Gastrocnemius medialis (tissue), 4 donors: ENCODE measurements around the gene DAPK3. TPM values are rescaled to one million over a fixed set of nuclear protein-coding genes. Genes with fewer than 3 reads are reported as not detected.
"Not testable (repeated sequence)": the region's sequence is repeated elsewhere in the genome, so short reads cannot be mapped to it uniquely, and the experiment has no call there.

Experiments used
- ATAC-seq, 2 donors: fragments of 150-250 bp; one replicate each; pipeline ENCODE4 v1.9.1; 2016
- DNase-seq, 2 donors: peaks; one replicate each; pipeline ENCODE4 v3.0.0-alpha.2; 2019
- H3K27ac ChIP-seq, 4 donors: fragments of 200-600 bp; sonication (generic); 1 replicate in 1 of 4; 2 replicates in 3 of 4; pipeline ENCODE4 v1.5.1; 2016 to 2018; ENCODE audit warnings: mild to moderate bottlenecking in 2 of 4, moderate library complexity in 1 of 4
- H3K27me3 ChIP-seq, 3 donors: fragments of 200-600 bp; sonication (generic) in 2 of 3; 1 replicate in 1 of 3; 2 replicates in 2 of 3; pipeline versions ENCODE4 v1.5.1 to v1.6.0; 2016 to 2019; ENCODE audit warnings: mild to moderate bottlenecking in 1 of 3, moderate library complexity in 1 of 3
- H3K36me3 ChIP-seq, 2 donors: fragments of 200-600 bp; sonication (generic) in 1 of 2; one replicate each; pipeline ENCODE4 v1.5.1; 2017 to 2018
- H3K4me1 ChIP-seq, 2 donors: fragments of 200-600 bp; sonication (generic) in 1 of 2; one replicate each; pipeline ENCODE4 v1.5.1; 2016 to 2017; ENCODE audit warnings: mild to moderate bottlenecking in 2 of 2
- H3K4me3 ChIP-seq, 4 donors: fragments of 200-600 bp; sonication (generic) in 3 of 4; 1 replicate in 1 of 4; 2 replicates in 3 of 4; pipeline ENCODE4 v1.5.1; 2016 to 2019; ENCODE audit warnings: mild to moderate bottlenecking in 2 of 4
- H3K9me3 ChIP-seq, 3 donors: fragments of 200-600 bp; sonication (generic) in 2 of 3; 1 replicate in 1 of 3; 2 replicates in 2 of 3; pipeline ENCODE4 v1.5.1; 2016 to 2019
- POLR2A ChIP-seq, 2 donors: fragments of 450-650 bp; IDR thresholded peaks; one replicate each; pipeline ENCODE4 v1.6.1; 2017; ENCODE audit warnings: antibody characterized with exemption in 2 of 2, mild to moderate bottlenecking in 2 of 2, moderate library complexity in 2 of 2
- in situ Hi-C, 4 donors: fragments of 200-750 bp; cut with MboI; loops; one replicate each; pipeline versions ENCODE4 v1.15.0 to v1.8.0; 2017; ENCODE audit warnings: low sequenced_read_pairs in 4 of 4
- intact Hi-C: fragments of 100-400 bp; cut with DNase I; formaldehyde crosslinking; loops from one replicate; pipeline ENCODE4 v1.15.1; 2023; ENCODE audit warnings: low total_unique reads
- total RNA-seq, 4 donors: library from RNA; depleted of rRNA; stranded (reverse); fragments of >200 nt; gene quantifications; one replicate each; pipeline versions ENCODE4 v1.1.0 to v1.2.3, GENCODE V29; 2016
- TF ChIP-seq, protein P1 (sequence below), 5 experiments: fragments of 450-650 bp in 3 of 5; fragments of 200-600 bp in 2 of 5; sonication (generic) in 2 of 5; IDR thresholded peaks in 4 of 5; conservative IDR thresholded peaks in 1 of 5; 1 replicate in 4 of 5; 2 replicates in 1 of 5; pipeline ENCODE4 v1.5.1; 2016 to 2019; ENCODE audit warnings: antibody characterized with exemption in 5 of 5, mild to moderate bottlenecking in 3 of 5, moderate library complexity in 3 of 5

Gene DAPK3
- total RNA-seq, 4 donors from 2014 or later, result 61.3 to 135 (median 115) TPM

DNA sequence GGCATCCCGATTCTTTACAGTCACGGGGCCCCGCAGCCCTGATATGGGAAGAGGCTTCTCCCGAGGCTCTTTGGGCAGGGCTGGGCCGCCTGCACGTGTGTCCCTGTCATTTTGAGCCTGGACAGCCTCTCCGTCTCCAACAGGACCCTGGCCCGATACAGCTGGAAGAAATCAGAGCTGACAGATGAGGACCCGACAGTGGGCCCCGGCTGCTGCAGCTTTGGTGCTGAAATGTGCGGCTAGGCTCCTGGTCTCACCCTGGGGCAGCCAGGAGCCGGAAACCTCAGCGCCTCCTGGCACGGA is 39.9 kb upstream of the DAPK3 start:
- ATAC-seq (no peak), DNase-seq (no peak)
- Histone ChIP-seq H3K4me3 (no peak overlapping the region), H3K27ac (peak overlapping the region; percentile 86 to 96 (median 88)), H3K4me1 (peaks cover 74 to 75% of the 10 kb centered on the region in 2 donors), H3K36me3 (peaks cover 0 to 13% of the 10 kb centered on the region in 2 donors), H3K27me3 (no peaks in the 10 kb centered on the region), H3K9me3 (no peaks in the 10 kb centered on the region)
- intact Hi-C loops, result no loop called here
- TF ChIP-seq, protein P1, sequence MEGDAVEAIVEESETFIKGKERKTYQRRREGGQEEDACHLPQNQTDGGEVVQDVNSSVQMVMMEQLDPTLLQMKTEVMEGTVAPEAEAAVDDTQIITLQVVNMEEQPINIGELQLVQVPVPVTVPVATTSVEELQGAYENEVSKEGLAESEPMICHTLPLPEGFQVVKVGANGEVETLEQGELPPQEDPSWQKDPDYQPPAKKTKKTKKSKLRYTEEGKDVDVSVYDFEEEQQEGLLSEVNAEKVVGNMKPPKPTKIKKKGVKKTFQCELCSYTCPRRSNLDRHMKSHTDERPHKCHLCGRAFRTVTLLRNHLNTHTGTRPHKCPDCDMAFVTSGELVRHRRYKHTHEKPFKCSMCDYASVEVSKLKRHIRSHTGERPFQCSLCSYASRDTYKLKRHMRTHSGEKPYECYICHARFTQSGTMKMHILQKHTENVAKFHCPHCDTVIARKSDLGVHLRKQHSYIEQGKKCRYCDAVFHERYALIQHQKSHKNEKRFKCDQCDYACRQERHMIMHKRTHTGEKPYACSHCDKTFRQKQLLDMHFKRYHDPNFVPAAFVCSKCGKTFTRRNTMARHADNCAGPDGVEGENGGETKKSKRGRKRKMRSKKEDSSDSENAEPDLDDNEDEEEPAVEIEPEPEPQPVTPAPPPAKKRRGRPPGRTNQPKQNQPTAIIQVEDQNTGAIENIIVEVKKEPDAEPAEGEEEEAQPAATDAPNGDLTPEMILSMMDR (IDR thresholded peaks at IDR 0.05 in 4 of 5, conservative IDR thresholded peaks at IDR 0.05 in 1 of 5), result no peak
- no peak for TF ChIP-seq POLR2A (IDR thresholded peaks at IDR 0.05)
- in situ Hi-C loops, result loop anchor here in 1 of 4 donors (25.0 kb wide), 1 partner anchor 127 kb away; no protein-coding TSS in a partner anchor

DNA sequence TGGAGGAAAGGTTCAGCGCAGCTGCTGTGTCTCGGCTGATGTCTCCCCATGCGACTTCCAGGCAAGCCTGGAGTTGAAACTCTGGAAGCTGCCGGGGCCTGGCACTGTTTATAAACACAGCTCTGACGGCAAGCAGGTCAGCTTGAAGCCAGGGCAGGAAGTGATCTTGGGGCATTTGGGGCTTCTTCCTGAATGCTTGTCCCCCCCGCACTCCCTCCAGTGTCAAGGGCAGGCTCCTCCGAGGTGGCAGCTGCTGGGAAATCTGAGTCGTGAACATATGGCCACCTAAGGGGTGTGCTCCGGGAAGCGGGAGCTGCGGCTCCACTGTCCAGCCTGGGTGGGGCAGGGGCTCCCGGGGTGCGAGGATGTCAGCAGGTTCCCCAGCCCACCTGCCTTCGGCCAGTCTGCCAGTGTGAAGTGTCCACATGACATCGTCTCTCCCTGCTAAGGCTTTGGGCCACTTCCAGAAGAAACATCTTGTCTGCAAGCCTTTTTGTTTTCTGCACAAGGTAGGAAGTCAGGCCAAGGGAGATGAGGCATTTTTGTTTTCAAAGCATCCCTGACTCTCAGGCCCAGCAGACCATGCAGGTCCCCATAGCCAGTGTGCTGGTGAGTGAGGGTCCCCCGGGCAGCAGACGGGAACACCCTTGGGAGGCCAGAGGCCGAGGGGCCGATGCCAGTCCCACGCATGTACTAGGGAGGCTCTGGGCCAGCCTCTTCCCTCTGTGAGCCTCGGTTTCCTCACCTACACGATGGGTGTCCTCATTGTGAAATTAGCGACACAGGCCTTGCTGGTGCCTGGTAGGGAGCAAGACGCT is 39.3 kb upstream of the DAPK3 start:
- H3K9me3 ChIP-seq, result no peaks in the 10 kb centered on the region
- intact Hi-C loops, result loop anchor here (5.0 kb wide), 1 partner anchor 112 kb away; the partner anchor contains the start of gene MAP2K2
- no peaks in the 10 kb centered on the region for H3K27me3 ChIP-seq
- TF ChIP-seq POLR2A (IDR thresholded peaks at IDR 0.05), result no peak
- TF ChIP-seq, protein P1 (IDR thresholded peaks at IDR 0.05 in 4 of 5, conservative IDR thresholded peaks at IDR 0.05 in 1 of 5), result no peak
- peak overlapping the region; percentile 3 to 93 (median 24) for H3K4me3 ChIP-seq
- in situ Hi-C loops, result loop anchor here in 2 of 4 donors (10.0 to 25.0 kb wide), 2 partner anchors 55 to 127 kb away; partner anchors contain the start of gene ZBTB7A (in 1 of the 2)
- peaks cover 0 to 13% of the 10 kb centered on the region in 2 donors for H3K36me3 ChIP-seq
- peak overlapping the region; percentile 86 to 96 (median 88) for H3K27ac ChIP-seq
- ATAC-seq (no peak), DNase-seq (peak in 1 of 2 donors; percentile 43)
- H3K4me1 ChIP-seq, result peaks cover 69 to 70% of the 10 kb centered on the region in 2 donors

DNA sequence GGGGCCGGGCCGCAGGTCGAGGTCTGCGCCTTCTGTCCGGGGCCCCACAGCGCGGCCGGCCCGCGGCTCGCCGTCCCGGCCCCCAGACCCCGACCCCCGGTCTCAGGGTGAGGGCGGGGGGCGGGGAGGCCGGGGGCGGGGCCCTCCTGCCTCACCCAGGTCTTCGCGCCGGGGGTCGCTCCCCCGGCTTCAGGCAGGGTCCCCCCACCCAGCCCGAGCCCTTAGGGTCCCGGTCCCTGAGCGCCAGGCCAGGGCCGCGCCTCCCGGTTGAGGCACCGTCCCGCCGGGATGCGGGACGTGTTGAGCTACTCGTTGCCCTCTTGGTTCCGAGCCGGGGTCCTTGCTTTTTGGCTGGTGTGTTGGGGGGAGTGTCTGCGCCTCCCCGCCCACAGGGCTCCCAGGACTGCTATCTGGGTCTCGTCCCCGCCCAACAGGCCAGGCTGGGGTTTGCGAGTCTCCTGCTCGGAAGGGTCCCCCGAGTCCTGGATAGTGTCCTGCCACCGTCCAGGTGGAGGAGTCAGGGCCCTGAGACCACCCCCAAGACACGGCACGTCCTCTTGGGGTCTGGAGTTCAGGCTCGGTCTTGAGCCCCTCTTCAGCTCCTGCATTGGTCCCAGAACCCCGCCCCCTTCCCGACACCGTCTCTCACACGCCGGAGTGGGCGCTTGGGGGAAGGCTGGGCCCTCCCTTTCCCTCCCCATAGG is 37.1 kb upstream of the DAPK3 start:
- DNase-seq (no peak), ATAC-seq (peak; percentile 4 to 11)
- Histone ChIP-seq H3K27ac (peak overlapping the region; percentile 86 to 96 (median 88)), H3K36me3 (peaks cover 0 to under 1% of the 10 kb centered on the region in 2 donors), H3K4me3 (peak overlapping the region; percentile 75 to 94 (median 86)), H3K27me3 (no peaks in the 10 kb centered on the region), H3K4me1 (peaks cover 49 to 51% of the 10 kb centered on the region in 2 donors), H3K9me3 (no peaks in the 10 kb centered on the region)
- no peak for TF ChIP-seq POLR2A (IDR thresholded peaks at IDR 0.05)
- TF ChIP-seq, protein P1 (IDR thresholded peaks at IDR 0.05 in 4 of 5, conservative IDR thresholded peaks at IDR 0.05 in 1 of 5), result no peak
- intact Hi-C loops (loop anchor here (2.0 to 5.0 kb wide), 2 partner anchors 59 to 114 kb away; partner anchors contain the start of genes MAP2K2 and ZBTB7A), in situ Hi-C loops (loop anchor here in 2 of 4 donors (10.0 to 25.0 kb wide), 2 partner anchors 57 to 129 kb away; partner anchors contain the start of gene ZBTB7A (in 1 of the 2))

GRCh38 chr19:4007021-4007835 is 36.3 kb upstream of the DAPK3 start, which contains the start of gene PIAS4:
PIAS4 (plus strand) TSS chr19:4007736; CDS start chr19:4007761, 25 bp downstream.
- in situ Hi-C loops (loop anchor here in 2 of 4 donors (10.0 to 25.0 kb wide), 2 partner anchors 58 to 130 kb away; partner anchors contain the start of gene ZBTB7A (in 1 of the 2)), intact Hi-C loops (loop anchor here (2.0 to 5.0 kb wide), 2 partner anchors 60 to 115 kb away; partner anchors contain the start of genes MAP2K2 and ZBTB7A)
- peaks cover 41 to 44% of the 10 kb centered on the region in 2 donors for H3K4me1 ChIP-seq
- DNase-seq, result peak; percentile 92 to 95
- peak within 1 kb of the TSS; percentile 86 to 96 (median 88) for H3K27ac ChIP-seq
- no peaks in the 10 kb centered on the region for H3K36me3 ChIP-seq
- H3K4me3 ChIP-seq, result peak within 1 kb of the TSS; percentile 75 to 94 (median 86)
- no peaks in the 10 kb centered on the region for H3K9me3 ChIP-seq
- TF ChIP-seq, protein P1 (IDR thresholded peaks at IDR 0.05 in 4 of 5, conservative IDR thresholded peaks at IDR 0.05 in 1 of 5), result peak in 2 of 5 experiments; percentile 51 to 69
- TF ChIP-seq POLR2A (IDR thresholded peaks at IDR 0.05), result peak in 1 of 2 donors; percentile 70
- no peaks in the 10 kb centered on the region for H3K27me3 ChIP-seq
- ATAC-seq, result peak; percentile 84 to 92

GRCh38 chr19:4005436-4005835 is 34.5 kb upstream of the DAPK3 start:
- not testable (repeated sequence) for ATAC-seq

DNA sequence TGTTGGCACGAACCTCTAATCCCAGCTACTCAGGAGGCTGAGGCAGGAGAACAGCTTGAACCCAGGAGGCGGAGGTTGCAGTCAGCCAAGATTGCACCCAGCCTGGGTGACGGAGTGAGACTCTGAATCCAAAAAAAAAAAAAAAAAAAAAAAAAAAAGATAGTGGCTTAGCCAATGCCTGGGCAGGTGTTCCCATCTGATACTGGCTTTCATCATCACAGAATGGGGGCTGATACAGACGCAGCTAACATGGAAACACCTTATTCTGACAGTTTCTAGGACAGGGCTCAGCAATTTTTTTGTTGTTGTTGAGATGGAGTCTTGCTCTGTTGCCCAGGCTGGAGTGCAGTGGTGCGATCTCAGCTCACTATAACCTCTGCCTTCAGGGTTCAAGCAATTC is 29.9 kb upstream of the DAPK3 start:
- intact Hi-C loops, result not testable (repeated sequence)

More at GRCh38 chr19:4005436-4005835, 34.5 kb upstream of the DAPK3 start:
- not testable (repeated sequence) for H3K9me3 ChIP-seq, DNase-seq, H3K4me3 ChIP-seq, H3K27me3 ChIP-seq, H3K27ac ChIP-seq, H3K36me3 ChIP-seq
- in situ Hi-C loops (loop anchor here in 2 of 4 donors (10.0 to 25.0 kb wide), 2 partner anchors 59 to 132 kb away; partner anchors contain the start of gene ZBTB7A (in 1 of the 2)), intact Hi-C loops (loop anchor here (5.0 kb wide), 1 partner anchor 117 kb away; the partner anchor contains the start of gene MAP2K2)
- peaks cover 28 to 32% of the 10 kb centered on the region in 2 donors for H3K4me1 ChIP-seq

More for the DNA sequence above, 29.9 kb upstream of the DAPK3 start:
- not testable (repeated sequence) for H3K27me3 ChIP-seq, H3K4me3 ChIP-seq, H3K9me3 ChIP-seq, H3K36me3 ChIP-seq, DNase-seq, H3K27ac ChIP-seq, ATAC-seq, H3K4me1 ChIP-seq
- in situ Hi-C loops, result loop anchor here in 2 of 4 donors (10.0 to 25.0 kb wide), 2 partner anchors 64 to 137 kb away; partner anchors contain the start of gene ZBTB7A (in 1 of the 2)
